Measurements from ENCODE around the gene ALOX5.
"Not testable (repeated sequence)": the region's sequence is repeated elsewhere in the genome, so short reads cannot be mapped to it uniquely, and the experiment has no call there.

DNA sequence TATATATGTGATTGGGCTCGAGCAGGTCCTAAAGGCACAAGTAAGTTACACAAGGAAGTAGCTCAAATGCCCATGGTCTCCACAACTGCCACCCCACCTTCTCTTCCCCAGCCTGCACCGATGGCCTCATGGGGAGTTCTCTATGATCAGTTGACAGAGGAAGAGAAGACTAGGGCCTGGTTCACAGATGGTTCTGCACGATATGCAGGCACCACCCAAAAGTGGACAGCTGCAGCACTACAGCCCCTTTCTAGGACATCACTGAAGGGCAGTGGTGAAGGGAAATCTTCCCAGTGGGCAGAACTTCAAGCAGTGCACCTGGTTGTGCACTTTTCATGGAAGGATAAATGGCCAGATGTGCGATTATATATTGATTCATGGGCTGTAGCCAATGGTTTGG is 33.6 kb upstream of the ALOX5 start:
- TF ChIP-seq, protein P1, sequence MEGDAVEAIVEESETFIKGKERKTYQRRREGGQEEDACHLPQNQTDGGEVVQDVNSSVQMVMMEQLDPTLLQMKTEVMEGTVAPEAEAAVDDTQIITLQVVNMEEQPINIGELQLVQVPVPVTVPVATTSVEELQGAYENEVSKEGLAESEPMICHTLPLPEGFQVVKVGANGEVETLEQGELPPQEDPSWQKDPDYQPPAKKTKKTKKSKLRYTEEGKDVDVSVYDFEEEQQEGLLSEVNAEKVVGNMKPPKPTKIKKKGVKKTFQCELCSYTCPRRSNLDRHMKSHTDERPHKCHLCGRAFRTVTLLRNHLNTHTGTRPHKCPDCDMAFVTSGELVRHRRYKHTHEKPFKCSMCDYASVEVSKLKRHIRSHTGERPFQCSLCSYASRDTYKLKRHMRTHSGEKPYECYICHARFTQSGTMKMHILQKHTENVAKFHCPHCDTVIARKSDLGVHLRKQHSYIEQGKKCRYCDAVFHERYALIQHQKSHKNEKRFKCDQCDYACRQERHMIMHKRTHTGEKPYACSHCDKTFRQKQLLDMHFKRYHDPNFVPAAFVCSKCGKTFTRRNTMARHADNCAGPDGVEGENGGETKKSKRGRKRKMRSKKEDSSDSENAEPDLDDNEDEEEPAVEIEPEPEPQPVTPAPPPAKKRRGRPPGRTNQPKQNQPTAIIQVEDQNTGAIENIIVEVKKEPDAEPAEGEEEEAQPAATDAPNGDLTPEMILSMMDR (IDR thresholded peaks at IDR 0.05): not testable (repeated sequence)
- not testable (repeated sequence) for TF ChIP-seq POLR2A (IDR thresholded peaks at IDR 0.05)

Measured in heart left ventricle (tissue), 13 donors.